Measurements from ENCODE around the gene RAB10.
"Not testable (repeated sequence)": the region's sequence is repeated elsewhere in the genome, so short reads cannot be mapped to it uniquely, and the experiment has no call there.

RAB10 gene

DNA sequence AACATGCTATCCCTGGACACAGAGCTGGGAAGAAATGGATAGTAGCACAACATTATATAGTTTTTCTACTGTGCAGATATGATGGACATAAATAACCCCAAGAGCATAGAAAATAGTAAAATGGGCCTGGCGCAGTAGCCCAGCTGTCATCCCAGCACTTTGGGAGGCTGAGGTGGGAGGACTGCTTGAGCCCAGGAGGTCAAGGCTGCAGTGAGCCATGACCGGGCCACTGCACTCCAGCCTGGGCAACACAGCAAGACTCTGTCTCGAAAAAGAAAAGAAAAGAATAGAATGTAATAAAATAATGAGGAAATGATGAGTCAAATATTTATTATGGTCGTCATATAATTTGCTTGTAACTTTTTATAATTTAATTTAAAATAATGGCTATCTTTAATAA, 131.5 kb downstream of the RAB10 start:
- DNase-seq: no peak

DNA sequence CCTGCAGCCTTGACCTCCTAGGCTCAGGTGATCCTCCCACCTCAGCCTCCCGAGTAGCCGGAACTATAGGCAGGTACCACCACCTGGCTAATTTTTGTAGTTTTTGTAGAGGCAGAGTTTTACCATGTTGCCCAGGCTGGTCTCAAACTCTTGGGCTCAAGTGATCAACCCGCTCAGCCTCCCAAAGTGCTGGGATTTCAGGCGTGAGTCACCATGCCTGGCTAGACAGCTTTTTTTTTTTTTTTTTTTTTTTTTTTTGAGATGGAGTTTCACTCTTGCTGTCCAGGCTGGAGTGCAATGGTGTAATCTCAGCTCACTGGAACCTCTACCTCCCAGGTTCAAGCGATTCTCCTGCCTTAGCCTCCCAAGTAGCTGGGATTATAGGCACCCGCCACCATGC, 132.7 kb downstream of the RAB10 start:
- not testable (repeated sequence) for DNase-seq

DNA sequence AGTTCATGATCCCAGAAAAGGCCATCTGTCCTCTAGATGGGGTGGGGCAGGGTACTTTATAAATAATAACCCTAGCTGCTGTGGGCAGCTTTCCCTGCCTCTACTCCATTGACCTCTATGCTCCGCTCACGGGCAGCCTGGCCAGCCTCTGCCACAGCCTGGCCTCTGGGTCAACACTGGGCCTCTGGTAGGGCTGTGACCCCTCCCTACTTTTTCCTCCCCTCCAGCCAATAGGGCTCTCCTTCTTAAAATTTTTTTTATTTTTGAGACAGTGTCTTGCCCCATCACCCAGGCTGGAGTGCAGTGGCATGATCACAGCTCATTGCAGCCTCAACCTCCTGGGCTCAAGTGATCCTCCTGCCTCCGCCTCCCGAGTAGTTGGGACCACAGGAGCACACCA, 134.9 kb downstream of the RAB10 start:
- DNase-seq: no peak

DNA sequence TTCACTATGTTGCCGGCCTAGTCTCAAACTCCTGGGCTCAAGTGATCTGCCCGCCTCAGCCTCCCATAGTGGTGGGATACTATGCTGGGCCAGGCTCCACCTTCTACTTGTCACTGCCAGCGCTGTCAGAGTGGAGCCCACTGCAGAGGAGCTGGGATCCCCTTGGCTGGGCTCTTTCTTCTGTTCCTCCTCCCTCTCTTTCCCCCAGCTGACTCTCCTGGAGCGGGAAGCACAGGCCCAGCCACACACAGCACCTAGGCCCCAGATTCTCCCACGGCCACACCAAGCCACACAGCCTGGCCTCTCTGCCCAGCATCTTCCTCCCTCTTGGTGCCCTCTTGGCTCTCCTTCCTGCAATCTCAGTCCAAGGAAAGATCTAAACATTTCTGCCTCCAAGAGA, 135.3 kb downstream of the RAB10 start:
- DNase-seq: no peak

DNA sequence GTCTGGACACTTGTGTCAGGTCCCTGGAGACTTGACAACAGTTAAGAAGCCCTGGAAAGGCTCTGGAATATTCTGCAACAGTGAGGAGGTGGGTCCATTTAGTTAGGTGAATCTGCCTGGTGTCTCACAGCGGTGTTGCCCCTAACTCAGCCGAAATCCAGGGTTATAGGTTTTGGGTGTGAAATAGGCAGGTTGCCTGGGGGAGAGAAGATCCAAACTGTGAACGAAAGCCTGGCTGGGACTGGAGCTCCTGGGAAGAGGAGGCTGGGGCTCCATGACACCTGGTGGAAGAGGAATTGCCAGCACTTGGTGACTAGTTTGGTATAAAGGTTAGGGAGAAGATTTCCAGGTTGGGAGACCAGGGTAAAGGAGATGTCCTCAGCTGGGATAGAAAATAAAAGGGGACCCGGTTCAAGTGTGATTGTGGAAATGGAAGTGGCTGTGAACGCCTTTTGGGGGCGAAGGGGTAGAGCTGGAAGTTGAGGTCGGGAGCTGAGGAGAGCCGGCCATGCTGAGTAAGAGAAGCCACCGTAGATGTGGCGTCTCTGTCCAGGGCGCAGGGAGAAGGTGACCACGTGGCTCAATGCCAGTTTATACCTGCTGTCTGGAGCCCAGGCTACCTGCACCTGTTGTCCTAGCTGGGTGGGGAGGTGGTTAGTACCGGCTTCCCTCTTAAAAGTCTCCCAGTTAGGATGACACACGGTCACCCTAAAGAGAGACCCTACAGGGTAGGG, 136.0 kb downstream of the RAB10 start:
- no peak for DNase-seq

DNA sequence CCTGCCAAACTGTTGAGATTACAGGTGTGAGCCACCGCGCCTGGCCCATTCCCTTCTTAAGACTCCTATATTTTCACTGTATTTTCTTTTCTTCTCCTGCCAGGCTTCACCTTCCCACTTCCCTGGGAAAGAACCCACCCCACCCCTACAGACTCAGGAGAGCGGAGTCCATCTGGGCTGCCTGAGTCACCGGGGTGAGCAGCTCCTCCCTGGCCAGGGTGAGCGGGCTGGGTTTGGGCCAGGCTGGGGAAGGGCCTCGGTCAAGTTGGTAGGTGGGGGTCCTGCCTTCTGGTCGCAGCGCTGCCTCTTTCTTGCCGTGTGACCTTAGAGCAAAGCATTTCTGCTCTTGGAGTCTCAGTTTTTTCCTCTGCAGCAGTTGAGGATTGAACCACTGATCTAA, 136.9 kb downstream of the RAB10 start:
- no peak for DNase-seq

DNA sequence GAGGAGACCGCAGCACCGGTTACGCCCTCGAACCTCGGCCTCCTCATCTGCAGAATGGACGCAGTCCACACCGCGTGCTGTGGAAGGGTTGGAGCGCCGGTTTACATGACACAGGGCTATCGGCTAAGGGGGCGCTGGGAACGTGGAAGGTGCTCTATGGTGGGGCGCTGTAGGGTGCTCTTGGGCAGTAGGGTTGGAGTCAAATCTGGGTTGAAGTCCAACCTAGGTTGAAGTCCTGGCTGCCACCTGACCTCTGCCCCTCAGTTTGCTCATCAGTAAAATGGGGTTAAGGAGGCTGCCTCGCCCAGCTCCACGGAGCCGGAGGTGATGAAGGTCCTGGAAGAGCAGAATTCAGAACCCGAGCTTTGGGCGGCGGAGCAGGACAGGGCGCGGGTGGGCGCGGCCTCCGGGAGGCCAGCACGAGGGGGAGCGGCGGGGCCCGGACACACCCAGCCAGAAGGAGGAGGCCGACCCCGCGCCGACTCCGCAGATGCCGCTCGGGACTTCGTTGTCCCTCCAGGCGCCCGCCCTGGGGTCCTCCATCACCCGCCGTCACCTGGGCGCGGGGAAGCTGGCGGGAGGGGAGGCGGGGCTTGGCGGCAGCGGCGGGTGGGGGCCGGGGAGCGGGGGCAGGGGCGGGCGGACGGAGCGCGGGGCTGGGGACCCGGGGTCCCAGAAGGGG, 138.4 kb downstream of the RAB10 start:
- DNase-seq: no peak

DNA sequence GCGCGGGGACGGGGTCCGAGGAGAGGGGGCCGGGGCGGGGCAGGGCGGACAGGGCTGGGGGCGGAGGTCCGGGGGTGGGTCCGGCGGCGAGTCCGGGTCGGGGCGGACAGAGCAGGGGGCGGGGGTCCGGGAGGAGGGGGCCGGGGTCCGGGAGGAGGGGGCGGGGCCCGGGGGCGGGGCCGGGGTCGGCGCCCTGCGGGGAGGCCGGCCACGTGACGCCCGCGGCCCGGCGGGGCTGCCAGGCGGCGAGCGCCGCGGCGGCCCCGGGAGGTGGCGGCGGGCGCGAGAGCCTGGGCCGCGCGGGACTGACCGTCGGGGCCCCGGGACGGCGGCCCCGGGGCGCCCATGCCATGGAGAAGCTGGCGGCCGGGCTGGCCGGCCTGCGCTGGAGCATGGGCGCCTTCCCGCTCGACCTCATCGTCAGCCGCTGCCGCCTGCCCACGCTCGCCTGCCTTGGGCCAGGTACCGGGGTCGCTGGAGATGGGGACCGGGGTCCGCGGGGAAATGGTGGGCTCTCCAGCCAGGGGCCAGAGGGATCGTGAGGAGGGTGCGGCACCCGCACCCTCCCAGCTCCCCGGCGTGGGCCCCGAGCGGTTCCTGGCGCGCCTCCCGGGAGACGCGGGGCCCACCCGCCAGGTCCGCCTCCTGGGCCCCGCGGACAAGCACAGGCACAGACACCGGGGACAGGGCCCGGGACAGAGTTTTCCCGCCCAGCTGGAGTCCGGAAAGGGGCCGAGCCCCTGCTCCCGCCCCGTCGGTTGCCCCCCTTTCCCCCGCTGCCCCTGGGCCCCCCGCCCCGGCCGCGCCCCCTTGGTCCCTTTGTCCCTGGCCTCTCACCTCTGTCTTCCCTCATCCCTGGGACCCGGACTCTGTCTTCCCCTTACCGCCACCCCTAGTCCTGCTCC, 139.2 kb downstream of the RAB10 start, which contains the start of gene GAREM2:
Gene GAREM2, plus strand, starts transcription at position 218 of the 905 bp plus-strand sequence. Its CDS starts 133 bp downstream, at position 351.
- DNase-seq: no peak

DNA sequence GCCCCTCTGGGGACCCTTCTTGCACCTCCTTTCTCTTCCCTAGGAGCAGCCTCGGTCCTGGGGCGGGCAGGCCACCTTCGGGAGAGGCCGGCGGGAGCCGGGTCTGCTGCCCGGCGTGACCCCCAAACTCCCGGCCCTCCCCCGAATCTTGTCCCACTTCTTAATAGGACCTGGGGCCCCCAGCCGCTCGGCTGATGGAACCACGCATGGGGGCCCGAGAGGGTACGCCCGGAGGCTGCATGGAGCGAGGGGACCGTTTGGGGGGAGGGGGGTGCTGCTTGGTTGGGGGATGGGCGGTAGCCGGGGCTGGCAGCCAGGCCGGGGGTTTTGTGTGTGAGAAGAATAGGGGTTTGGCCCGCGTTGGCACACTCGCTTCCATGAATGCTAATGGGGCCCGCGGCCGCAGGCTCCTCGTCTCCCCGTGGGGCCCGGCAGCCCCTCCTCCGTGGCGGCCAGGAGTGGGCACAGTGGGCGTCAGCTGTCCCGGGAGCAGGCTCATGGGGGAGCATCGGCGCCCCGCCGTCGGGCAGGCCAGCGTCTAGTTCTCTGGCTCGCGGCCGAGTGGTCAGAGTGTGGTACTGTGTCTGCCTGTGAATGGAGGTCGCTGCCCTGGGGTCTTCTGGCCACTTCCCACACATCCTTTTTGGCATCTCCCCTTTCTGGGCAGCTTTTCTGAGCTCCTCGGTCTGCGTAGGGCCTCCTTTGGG, 140.0 kb downstream of the RAB10 start:
- no peak for DNase-seq

DNA sequence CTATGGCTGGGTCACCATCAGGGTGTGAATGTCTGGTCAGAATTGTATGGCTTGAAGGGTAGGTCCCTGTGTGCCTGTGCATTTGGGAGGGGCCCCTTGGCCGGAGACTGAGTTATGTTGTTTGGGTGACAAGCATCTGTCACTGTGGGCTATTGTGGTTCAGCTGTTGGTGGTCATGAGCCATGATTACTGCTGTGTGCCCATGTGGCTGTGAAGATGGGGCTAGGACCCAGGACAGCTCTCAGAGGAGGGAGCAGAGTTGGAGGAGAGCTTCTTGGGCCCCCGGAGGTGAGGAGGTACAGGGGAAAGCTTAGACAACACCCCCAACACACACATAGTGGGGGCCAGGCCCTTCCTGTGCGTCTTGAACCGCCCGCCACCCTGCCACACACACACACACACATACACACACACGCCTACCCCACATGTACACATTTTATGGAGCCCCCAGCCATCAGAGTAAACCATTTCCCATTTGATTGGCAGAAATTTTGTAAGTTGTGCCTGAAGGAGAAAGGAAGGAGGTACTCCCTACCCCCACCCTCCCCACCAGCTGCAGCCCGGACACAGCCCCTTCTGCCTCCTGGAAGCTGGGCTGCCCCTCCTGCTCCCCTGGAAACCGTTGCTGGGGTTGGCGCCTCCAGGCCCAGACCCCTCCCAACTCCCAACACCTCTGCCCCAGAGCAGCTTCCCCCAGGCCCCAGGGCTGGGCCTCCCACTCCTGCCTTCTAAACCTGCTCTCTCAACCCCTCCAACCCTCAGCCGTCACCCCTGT, 141.0 kb downstream of the RAB10 start:
- no peak for DNase-seq

DNA sequence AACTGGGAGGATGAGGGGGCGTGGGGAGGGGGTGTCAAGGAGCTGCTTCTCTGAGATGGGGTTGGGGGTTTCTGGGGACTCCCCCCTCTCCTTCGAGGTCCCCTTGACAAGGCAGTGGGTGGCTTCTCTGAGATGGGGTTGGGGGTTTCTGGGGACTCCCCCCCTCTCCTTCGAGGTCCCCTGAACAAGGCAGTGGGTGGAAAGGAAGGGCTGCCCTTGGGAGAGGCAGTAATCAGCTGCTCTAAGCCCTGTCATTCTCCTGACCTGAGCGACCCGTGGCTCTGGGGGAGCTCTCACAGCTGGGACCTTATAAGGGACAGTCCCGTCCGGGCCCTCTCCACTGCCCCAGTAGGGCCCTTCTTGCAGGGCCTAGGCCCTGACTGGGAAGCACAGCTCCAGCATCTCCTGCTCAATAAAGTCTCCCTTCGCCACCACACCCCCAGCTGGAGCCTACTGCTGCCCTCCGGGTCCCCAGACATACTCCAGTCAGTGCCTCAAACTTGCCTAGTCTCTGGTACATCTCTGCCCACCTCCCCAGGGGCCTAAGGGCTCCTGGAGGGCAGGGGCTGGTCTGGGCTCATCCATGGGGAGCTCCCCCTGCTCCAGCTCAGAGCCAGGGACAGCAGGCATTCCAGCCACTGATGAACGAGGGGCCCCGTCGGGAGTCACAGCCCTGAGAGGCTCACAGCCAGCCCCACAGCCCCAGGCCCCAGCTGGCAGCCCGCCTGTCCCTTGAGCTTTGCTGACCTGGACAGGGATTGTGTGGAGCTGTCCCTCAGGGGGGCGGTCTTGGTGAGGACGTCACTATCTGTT, 141.8 kb downstream of the RAB10 start:
- DNase-seq: no peak

DNA sequence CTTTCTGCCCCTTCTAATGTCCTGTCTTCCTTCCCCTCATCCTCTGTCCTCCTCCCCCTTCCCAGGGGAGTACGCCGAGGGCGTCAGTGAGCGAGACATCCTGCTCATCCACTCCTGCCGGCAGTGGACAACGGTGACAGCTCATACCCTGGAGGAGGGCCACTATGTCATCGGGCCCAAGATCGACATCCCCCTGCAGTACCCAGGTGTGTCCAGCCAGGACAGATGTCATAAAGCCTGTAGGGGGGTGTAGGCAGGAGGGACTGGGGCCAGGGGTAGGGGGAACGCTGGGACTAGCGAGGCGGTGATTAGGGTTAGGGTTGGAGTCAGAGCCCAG, 142.4 kb downstream of the RAB10 start:
- DNase-seq: no peak

DNA sequence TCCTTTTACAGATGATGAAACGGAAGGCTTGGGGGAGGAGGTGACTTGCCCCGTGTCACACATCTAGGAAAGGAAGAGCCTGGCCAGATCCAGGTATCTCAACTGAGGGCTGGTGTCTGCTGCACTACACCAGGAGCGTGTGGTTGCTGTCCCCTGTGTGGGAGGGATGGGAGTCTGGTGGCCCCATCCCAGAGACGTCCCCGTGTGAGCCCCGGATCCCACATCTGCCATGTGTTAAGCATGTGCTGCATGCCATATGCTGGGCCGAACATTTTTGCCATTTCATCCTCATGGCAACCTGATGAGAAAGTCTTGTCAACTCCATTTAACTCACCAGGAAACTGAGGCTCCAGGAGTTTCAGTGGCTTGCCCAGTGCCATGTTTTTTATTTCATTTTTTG, 143.2 kb downstream of the RAB10 start:
- no peak for DNase-seq

DNA sequence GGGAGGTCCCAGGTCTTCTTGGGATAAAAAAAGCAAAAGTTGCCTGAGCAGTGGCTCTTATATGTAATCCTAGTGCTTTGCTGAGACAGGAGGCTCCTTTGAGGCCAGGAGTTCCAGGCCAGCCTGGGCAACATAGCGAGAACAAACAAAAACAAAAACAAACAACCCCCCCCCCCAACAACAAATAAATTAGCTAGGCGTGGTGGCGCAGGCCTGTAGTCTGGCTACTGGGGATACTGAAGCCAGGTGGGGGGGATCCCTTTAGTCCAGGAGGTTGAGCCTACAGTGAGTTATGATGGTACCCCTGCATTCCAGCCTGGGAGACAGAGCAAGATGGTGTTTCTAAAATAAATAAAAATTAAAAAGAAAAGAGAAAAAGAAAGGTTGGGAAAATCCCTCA, 144.4 kb downstream of the RAB10 start:
- no peak for DNase-seq

DNA sequence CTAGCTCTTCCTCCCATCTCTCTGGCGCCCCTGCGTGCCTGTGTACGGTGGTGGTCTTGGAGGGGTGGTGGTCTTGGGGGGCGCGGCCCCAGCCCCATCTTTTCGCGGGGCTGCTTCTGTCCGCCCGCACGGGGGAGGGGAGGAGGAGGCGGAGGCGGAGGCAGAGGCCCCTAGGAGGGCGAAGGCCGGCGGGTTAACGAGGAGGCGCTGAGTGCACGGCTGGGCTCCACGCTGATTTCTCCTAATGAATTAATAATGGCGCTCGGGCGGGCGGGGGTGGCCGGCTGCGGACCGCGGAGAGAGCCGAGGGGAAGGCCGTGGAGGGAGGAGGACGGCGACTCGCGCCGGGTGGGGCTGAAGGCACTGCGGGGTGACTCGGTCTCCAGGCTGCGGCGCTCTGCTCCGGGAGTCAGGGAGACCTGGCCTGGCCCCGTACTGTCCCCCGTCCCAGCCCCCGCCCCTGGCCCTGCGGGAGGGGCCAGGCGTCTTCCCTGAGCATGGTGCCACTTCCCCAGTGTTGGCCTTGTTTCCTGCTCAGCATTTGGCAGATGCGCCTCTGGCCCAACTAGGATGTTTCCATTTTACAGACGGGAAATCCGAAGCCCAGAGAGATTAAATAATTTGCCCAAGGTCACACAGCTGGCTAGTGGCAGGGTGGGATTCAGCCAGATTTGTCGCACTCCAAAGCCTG, 145.0 kb downstream of the RAB10 start:
- no peak for DNase-seq

DNA sequence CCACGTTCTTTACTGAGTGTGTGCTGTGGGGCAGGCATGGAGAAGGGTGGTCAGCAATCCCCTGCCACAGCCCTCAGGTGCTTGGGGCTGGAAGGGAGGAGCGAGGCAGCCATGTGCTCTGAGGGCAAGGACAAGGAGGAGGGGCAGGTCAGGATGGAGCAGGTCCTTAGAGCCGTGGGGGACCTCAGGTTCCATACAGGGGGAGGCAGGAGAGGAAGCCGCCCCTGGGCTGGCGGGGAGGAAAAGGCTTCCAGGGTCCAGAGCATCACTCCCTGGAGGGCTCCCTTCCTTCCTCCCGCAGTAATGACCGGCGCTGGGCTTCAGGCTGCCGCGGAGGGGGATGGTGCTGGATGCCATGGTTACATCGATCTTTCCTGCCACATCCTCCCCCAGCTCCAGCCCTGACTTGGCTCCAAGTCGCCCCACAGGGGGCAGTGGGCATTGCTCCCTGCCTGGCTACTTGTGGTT, 145.6 kb downstream of the RAB10 start:
- no peak for DNase-seq

DNA sequence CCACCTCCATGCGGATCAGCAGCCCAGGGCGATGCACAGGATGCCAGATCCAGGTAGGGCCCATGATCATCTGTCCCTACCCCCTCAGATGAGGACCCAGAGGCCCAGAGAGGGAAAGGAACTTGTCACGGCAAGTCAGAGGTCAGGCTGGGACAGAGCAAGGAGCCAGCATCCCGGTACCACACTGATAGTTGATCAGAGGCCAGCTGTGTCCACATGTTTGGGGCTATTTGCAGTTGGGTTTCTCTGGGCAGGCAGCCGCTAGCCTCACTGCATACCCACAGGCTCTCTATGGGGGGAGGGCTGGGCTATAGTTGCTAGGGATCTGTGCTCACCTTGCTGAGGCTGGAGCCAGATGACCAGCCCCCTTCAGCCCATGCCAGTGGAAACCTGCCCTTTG, 148.6 kb downstream of the RAB10 start:
- no peak for DNase-seq

DNA sequence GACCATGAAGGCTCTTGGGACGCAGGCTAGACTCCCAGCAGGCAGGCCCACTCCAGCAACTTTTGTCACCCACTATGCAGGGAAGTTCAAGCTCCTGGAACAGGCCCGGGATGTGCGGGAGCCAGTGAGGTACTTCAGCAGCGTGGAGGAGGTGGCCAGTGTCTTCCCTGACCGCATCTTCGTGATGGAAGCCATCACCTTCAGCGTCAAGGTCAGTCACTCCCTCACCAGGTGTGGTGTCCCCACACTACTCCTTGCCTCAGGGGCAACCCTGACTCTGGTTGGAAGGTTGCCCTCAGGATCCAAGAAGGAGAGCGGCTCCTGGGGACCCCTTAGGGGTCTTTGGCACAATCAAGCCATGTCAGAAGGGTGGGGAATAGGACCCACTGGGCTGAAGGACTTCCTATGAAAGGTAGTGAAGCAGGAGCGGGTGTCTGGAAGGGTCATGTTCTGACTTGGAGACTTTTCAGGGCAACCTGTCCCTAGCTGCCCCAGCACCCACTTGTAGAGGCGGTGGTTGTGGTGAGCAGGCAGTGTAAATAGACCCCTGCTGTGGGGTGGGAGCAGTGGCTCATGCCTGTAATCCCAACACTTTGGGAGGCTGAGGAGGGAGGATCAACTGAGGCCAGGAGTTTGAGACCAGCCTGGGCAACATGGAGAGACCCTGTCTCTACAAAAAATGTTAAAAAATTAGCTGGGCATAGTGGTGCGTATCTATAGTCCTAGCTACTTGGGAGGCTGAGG, 149.2 kb downstream of the RAB10 start:
- DNase-seq: no peak

DNA sequence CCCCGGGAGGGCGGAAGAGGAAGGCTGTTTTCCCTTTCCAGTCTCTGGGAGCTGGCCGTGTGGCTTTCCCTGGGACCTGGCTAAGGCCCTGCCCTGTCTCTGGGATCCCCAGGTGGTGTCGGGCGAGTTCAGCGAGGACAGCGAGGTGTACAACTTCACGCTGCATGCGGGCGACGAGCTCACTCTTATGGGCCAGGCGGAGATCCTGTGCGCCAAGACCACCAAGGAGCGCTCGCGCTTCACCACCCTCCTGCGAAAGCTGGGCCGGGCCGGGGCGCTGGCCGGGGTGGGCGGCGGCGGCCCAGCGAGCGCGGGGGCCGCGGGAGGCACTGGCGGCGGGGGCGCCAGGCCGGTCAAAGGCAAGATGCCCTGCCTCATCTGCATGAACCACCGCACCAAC, 150.2 kb downstream of the RAB10 start:
- DNase-seq: no peak
